GM18517 (cell line): ENCODE results near the gene ZNF526.

Experiments
- ATAC-seq: cut with Tn5 transposase; IDR thresholded peaks from one replicate; pipeline ENCODE4 v1.9.1; 2021; ENCODE audit warnings: mild to moderate bottlenecking, moderate library complexity; ENCODE audit not compliant: unreplicated experiment

The ZNF526 gene

DNA sequence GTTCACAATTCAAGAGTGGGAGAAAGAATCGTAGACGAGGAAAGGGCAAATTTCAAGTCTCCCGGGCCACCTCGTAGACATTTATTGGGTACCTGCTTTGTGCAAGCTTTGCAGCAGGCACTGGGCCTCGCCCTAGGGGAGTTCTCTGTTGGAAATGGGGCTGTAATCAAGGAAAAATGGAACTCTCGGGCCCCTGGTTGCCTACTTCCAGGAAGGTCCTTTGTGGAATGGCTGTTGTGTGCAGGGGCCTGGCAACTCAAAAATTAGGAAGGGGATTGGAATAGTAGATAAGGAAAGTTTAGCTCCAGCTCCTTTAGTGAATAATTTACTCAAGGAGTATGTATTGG is 612 bp downstream of the ZNF526 start:
- ATAC-seq: no peak

DNA sequence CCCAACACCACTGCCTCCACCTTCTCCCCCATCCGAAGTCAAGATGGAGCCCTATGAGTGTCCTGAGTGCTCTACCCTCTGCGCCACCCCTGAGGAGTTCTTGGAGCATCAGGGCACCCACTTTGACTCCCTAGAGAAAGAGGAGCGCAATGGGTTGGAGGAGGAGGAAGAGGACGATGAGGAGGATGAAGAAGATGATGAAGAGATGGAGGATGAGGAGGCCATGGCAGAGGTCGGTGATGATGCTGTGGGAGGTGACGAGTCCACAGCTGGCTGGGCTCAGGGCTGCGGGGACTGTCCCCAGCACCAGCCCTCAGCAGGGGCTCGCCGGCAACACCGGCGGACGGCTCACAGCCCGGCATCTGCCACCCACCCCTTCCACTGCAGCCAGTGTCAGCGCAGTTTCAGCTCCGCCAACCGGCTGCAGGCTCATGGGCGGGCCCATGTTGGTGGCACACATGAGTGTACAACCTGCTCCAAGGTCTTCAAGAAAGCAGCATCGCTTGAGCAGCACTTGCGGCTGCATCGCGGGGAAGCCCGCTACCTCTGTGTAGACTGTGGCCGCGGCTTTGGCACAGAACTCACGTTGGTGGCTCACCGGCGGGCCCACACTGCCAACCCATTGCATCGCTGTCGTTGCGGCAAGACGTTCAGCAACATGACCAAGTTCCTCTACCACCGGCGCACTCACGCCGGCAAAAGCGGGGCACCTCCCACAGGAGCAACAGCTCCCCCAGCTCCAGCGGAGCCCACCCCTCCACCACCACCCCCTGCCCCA is 5.0 kb downstream of the ZNF526 start:
- no peak for ATAC-seq

DNA sequence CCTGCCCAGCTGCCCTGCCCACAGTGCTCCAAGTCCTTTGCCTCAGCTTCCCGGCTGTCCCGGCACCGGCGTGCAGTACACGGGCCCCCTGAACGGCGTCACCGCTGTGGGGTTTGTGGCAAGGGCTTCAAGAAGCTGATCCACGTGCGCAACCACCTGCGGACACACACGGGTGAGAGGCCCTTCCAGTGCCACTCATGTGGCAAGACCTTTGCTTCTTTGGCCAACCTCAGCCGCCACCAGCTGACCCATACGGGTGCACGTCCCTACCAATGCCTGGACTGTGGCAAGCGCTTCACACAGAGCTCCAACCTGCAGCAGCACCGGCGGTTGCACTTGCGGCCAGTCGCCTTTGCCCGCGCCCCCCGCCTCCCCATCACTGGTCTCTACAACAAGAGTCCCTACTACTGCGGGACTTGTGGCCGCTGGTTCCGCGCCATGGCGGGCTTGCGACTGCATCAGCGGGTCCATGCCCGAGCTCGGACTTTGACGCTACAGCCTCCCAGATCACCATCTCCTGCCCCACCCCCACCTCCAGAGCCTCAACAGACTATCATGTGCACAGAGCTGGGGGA is 5.7 kb downstream of the ZNF526 start:
- ATAC-seq: no peak

DNA sequence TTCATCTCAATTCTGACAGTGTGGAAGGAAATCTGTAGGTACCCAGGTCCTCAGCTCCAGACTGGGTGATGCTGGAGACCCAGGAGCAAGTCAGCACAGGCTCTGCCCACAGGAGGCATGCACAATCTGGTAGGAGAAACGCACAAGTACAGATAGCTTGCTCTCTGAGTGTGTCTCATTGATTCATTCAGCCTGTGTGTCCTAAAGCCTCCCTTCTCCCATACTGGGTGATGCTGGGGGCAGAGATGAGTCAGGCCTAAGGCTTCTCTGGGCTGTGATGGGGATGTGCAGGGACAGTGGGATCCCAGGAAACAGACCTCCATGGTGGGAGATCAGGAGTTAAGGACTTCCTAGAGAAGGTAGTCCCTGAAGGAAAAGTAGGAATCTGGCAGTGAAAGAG is 6.8 kb downstream of the ZNF526 start:
- no peak for ATAC-seq

DNA sequence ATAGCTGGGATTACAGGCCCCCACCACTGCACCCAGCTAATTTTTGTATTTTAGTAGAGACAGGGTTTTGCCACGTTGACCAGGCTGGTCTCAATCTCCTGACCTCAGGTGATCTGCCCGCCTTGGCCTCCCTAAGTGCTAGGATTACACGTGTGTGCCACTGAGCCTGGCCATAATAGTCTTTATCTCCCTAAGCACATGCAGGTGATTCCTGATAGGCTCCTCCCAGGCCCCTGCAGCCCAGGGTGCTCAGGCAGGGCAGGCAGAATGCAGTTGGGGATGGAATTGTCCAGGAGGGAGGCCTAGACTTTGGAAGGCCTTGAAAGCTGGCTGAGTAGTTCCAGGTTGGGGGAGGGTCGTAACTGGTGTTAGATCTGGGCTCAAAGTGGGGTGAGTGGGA is 8.5 kb downstream of the ZNF526 start:
- ATAC-seq: no peak

DNA sequence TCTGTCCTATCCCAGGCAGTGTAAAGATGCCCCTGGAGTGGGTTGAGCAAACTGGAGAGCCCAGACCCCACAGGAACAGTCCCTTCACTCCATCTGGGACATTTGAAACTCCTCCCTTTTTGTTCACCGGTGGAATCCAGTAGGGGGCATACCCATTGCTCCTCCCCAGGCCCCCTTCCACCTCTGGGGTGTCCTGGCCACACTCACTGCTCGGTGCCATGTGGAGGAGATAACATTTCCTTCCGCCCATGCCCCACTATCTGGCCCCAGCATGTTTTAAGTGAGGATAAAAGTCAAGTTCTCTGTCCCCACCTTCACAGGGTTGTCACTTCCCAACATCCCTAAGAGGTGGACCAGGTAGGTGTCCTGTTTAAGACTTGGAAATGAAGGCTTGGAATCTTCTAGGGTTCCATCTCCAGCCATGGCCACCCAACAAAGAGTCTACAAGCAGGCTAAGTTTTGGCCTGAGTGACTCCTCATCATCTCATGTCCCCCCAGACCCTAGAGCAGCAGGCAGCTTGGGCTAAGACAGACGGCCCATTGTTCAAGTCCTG is 9.3 kb downstream of the ZNF526 start:
- no peak for ATAC-seq

DNA sequence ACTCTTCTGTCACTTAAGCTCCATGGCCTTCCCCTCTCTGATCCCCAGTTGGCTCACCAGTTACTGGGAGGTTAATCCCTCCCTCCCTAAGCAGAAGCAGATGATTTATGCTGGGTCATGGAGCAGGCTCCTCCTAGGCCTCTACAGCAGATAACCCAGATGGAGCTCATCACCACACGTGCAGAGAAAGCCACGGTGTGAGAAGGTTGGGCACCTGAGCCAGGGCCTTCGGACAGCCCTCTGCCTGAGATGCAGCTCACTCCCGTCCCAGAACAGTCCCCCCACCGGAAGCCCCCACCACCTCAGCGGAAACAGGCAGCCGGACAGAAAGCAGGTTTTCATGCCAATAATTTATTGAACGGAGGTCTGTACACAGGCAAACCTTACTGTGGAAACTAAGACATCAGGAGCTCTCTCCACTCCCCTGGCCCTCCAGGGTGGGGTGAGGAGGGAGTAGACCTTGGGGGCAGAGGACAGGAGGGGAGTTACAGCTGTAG is 9.8 kb downstream of the ZNF526 start:
- ATAC-seq: no peak

DNA sequence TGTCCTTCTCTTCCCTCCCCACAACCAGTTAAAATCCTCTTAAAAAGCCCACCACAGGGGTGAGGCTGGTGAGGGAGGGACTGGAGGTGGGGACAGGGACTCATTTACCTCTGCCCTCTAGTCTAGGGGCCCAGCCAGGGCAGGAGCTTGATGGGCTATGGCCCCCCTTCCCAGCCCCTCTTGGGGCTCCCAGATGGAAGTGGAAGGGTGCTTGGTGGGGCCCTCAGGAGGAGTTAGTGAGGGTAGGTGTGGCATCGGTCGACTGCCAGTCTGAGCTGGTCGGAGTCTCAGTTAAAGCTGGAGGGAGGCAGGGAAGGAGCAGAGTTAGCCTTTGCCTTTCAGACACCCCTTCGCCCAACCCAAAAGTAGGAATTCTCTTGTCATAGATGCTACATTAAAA is 10.5 kb downstream of the ZNF526 start:
- no peak for ATAC-seq

DNA sequence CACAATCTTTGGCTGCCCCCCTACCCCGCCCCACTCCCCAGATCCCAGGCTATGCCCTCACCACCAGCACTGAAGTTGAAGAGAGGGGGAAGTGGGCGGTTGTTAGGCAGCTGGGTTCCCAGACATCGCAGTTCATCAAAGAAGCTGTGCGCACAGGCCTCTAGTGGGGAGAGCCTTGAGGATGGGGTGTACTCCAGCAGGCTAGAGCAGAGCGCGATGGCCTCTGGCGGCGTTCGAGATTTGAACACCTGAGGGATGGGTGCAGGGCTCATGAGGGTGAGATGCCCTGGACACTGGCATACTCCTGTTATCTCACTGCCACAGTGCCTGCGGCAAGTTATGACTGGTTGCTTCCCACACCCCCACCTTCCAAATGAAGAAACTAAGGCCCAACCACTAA is 12.3 kb downstream of the ZNF526 start:
- no peak for ATAC-seq

DNA sequence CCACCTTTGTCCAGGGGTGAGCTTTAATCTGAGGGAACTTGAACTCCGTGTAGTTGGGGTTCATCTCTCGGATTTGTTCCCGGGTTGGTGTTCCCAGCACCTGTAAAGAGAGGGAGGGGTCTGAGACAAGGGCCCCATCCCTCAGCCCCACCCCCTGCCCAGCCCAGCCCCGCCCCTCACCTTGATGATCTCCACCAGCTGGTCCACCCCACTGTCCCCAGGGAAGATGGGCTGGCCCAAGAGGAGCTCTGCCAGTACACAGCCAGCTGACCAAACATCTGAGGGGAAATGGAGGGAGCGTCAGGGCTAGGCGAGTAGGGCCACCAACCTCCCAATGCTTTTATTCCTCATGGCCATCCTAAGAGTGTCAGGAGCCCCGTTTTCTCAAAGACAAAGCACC is 13.0 kb downstream of the ZNF526 start:
- ATAC-seq: no peak

DNA sequence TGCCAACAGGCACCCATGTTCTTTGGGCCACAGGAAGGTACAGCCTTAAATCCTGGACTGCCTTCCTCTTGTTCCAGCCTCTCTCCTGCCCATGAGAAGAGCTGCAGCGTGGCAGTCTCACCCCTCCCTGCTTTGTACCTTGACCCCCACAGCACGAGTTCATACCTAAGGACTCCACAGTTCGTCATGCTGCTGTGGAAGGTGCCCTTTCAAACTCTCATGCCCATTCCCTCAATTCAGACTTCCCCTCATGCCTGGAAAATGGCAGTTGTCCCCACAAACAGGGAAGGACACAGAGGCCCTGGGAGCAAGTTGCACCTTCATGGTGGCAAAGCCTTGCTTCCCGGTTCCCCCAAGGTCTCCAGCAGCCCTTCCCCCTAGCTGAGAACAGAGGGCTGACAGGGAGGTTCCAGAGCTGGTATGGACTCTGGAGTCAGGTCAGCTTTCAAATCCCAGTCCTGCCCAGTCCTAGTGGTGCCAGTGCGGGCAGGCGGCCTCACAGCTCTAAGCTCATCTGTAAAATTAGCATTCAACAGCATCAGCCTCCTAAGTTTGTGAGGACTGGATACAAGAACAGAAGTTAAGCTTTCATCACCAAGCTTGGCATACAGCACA is 13.7 kb downstream of the ZNF526 start:
- no peak for ATAC-seq

DNA sequence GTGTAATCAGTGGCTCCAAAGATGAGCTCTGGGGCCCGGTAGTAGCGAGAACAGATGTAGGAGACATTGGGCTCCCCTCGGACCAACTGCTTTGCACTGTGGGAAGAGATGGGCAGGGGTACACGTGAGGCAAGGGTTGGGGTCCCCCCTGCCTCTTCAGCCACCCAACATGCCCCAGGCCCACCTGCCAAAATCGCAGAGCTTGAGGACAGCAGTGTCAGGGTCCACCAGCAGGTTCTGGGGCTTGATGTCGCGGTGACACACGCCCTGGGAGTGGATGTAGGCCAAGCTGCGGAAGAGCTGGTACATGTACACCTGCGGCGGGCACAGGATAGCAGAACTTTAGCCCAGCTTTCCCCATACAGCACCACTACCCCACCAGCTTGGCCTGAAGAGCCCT is 14.3 kb downstream of the ZNF526 start:
- no peak for ATAC-seq

DNA sequence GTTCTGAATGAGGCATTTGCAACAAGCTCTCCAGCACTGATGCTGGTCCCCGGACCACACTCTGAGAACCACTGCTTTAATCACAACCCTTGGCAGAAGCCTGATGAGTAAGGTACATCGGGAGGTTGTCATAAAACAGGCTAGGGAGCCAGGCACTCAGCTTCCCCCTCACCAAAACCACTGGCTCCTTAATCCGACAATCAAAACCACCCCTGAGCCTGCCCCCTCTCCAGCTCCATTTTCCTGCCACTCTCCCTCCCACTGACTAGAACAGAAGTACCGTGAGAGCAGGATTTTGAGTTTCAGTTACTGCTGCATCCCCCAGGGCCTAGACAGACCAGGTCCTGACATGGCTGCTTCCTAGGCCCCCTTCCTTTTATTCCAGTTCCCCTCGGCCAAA is 15.1 kb downstream of the ZNF526 start:
- ATAC-seq: no peak

DNA sequence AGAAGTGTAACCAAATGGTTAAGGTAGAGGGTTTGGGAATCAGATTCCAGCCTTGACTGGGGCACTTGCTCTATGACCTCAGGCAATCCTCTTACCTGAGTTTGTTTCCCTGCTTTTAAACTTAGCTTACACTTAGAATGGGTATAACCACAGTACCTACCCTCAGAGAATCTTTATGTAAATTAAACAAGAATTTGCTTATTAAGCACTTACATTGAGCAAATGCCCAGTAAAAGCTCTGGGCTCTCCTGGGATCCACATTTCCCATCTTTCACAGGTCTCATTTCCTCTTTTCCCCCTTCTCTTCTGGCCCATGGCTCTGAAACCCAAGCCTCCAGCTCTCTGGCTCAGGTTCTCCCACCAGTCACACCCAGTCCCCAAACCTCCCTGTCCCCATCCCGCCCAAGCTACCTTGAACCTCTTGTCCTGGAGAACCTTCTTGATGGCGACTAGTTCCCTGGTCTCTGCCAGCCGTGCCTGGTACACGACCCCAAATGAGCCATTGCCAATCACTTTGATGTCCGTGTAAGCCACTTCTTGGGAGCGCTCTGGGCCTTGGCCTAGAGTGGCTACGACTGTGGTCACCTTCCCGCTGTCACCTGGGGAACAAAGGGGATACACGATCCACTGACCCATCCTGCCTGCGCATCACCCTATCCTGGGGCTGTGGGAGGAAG is 19.6 kb downstream of the ZNF526 start:
- no peak for ATAC-seq

DNA sequence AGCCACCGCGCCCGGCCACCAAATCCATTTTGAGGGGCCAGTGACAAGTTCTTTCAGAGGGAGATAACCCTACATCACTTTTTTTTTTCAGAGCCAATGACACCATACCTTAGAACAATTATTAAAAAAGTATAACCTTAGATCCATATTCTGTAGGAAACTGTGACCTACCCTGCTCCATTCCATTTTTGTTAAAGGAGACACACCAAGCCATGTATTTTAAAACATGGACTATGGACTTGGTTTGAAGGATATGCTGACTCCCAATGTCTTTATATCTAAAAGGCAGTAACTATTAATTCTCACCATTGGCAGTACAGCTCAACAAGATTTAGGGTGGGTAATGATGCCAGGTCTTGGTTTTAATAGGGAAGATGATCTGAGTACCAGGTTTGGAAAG is 21.2 kb downstream of the ZNF526 start:
- no peak for ATAC-seq

DNA sequence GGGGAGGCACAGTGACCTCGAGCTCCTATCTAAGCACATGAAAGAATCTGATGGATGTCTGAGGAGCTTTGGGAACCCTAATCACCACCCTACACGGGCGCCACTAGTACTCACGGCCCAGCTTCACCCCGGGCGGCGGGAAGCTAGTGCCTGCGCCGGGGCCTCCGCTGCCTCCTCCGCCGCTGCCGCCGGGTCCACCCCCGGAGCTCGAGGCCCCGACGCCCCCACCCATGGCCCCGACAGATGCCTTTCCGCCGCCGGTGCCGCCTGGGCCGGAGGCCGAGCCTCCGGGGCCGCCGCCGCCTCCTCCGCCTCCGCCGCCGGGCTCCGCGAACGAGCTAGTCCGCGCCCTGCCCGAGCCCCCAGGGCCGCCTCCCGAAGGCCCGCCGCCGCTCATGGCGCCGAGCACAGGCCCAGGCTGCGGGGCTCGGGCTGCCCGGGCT is 22.0 kb downstream of the ZNF526 start:
- peak; percentile 1 for ATAC-seq

DNA sequence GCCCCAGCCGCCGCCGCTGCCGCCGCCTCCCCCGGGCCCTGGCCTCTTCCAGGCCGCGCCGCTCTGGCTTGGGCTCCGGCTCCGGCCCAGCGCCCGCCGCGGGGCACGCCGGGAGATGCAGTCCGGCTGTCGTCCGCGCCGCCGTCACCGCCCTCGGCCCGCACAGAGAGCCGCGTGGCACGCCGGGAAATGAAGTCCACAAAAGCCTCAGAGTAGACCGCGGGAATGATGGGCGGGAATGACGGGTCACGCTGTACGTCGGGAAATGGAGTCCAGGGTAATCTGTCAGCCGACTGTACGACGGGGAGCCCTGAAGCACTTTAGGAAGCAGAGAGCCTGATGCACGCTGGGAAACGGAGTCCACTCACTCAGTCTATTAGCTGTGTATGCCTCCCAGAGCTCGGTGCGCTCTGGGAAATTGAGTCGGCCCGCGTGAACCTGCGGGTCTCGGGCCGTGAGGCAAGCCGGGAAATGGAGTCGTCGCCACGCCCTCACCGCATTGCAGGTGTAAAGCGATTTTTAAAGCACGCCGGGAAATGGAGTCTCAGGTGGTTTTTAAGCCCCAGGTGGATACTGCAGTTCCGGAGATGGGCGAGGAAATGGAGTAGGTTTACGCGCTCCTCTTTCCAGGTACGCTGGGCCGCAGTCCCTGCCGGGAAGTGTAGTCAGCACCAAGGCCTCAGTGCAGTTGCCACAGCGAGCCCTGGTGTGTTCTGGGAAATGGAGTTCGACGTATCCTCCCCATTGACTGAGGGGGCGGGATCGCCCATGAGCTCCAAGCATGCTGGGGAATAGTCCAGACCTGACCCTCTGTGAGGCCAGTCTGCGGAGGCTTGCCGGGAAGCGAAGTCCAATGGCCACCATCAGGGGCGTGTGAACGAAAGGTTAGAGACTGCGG is 22.6 kb downstream of the ZNF526 start, which contains the start of gene GSK3A:
GSK3A (minus strand) TSS at position 91 of the 898 bp plus-strand sequence. CDS start 137 bp downstream, outside the sequence.
- ATAC-seq: peak; percentile 61

DNA sequence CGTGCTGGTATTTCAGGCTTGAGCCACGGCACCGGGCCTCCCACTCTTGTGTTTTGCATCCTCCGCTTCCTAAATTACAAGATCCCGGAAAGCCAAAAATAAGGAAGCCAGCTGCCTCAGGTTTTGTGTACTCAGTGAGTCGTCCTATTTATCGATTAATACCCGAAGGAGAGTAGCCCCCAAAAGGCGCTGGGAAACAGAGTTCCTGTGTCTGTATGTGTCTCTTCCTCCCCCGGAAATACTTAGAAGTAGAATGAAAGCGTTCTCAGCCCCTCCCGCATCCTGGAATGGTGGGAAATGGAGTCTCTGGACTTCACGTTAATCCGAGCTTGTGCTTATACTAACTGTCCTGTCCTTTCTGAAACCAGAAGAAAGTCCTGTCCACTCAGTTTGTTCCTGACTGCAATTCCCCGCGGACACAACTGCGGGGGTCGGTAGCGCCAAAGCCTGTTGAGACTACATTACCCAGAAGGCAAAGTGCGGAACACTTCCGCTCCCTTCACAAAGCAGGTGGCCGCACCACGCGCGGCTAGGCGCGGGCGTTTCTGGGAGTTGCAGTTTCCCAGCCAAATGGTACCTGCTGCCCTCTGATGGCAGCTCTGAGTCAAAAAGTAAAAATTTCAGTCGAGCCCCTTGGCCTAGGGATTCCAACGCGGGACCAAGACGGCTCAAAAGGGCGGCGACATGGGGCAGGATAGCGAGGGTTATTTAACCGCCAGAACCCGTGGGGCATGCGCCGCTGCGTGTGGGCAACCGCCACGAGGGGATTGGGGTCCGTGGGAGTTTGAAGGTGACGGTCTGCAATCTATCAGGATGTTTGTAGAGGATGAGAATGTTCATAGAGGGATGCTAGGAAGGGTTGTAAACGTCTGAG is 24.5 kb downstream of the ZNF526 start:
- peak; percentile 43 for ATAC-seq

DNA sequence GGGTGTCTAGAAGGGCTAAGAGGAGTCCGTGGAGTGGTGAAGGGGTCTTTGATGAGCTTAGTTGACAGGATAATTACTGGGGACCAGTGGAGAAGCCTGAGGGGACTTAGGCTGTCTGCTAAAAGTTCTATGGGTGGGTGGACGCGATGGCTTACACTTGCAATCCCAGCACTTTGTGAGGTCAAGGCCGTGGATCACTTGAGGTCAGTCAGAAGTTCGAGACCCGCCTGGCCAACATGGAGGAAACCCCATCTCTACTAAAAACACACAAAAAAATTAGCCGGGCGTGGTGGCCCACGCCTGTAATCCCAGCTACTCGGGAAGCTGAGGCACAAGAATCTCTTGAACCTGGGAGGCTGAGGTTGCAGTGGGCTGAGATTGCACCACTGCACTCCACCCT is 25.1 kb downstream of the ZNF526 start:
- ATAC-seq: no peak
